Suppressor macrophage (primary cell): ENCODE data around the gene GARIN5A.
"Not testable (repeated sequence)": the region's sequence is repeated elsewhere in the genome, so short reads cannot be mapped to it uniquely, and the experiment has no call there.

Experiments
- DNase-seq, 4 experiments: peaks; one replicate each; pipeline ENCODE4 v3.0.0-alpha.2; 2020 to 2022

The GARIN5A gene

GRCh38 chr19:50486823-50487515 is 10.3 kb upstream of the GARIN5A start:
- peak; percentile 44 to 67 (median 47) for DNase-seq

GRCh38 chr19:50485284-50485955 is 8.8 kb upstream of the GARIN5A start:
- DNase-seq = no peak

GRCh38 chr19:50482916-50483315 is 6.3 kb upstream of the GARIN5A start:
- no peak for DNase-seq

GRCh38 chr19:50482271-50482855 is 5.7 kb upstream of the GARIN5A start:
- no peak for DNase-seq

- DNase-seq = no peak
These were observed 4.9 kb upstream of the GARIN5A start for GRCh38 chr19:50481351-50482149.

GRCh38 chr19:50480281-50481111 is 3.8 kb upstream of the GARIN5A start:
- DNase-seq = no peak

- DNase-seq = no peak
These were observed 3.2 kb upstream of the GARIN5A start for GRCh38 chr19:50479761-50480251.

- DNase-seq = peak; percentile 14 to 40 (median 24)
These were observed 2.5 kb upstream of the GARIN5A start for GRCh38 chr19:50478901-50479715.

- DNase-seq = no peak
These were observed 1.3 kb upstream of the GARIN5A start for GRCh38 chr19:50477751-50478515.

GRCh38 chr19:50476907-50477238 is 225 bp upstream of the GARIN5A start:
- no peak for DNase-seq

GRCh38 chr19:50475736-50476223 is 868 bp downstream of the GARIN5A start:
- DNase-seq = no peak

- DNase-seq = no peak
These were observed 1.5 kb downstream of the GARIN5A start for GRCh38 chr19:50475101-50475568.

GRCh38 chr19:50473336-50473735 is 3.3 kb downstream of the GARIN5A start:
- not testable (repeated sequence) for DNase-seq

- DNase-seq = no peak
These were observed 7.8 kb downstream of the GARIN5A start for GRCh38 chr19:50468818-50469217.

- no peak for DNase-seq
These were observed 9.1 kb downstream of the GARIN5A start for GRCh38 chr19:50467566-50467965.

GRCh38 chr19:50466706-50467039 is 10.0 kb downstream of the GARIN5A start:
- no peak for DNase-seq

- DNase-seq = peak in 1 of 4 experiments; percentile 21
These were observed 10.5 kb downstream of the GARIN5A start for GRCh38 chr19:50465986-50466705.

- DNase-seq = no peak
These were observed 11.6 kb downstream of the GARIN5A start for GRCh38 chr19:50465000-50465399.

GRCh38 chr19:50464348-50464747 is 12.3 kb downstream of the GARIN5A start:
- no peak for DNase-seq

- DNase-seq = no peak
These were observed 13.7 kb downstream of the GARIN5A start for GRCh38 chr19:50462970-50463369.
